ENCODE measurements around the gene HMCN1.

GRCh38 chr1:185812934-185813333, 78.7 kb downstream of the HMCN1 start:
- no peak for TF ChIP-seq POLR2AphosphoS5 (IDR thresholded peaks at IDR 0.05; ENCODE audit: low read depth, low read length)
- no peak for TF ChIP-seq CTCF (IDR thresholded peaks at IDR 0.05)
- TF ChIP-seq TCF12 (IDR thresholded peaks at IDR 0.05) = no peak
- TF ChIP-seq EP300 (IDR thresholded peaks at IDR 0.05; ENCODE audit: borderline replicate concordance in 1 of 2, low read depth in 1 of 2, low read length in 1 of 2) = no peak
- no peak for TF ChIP-seq MAX (IDR thresholded peaks at IDR 0.05; ENCODE audit: low read depth)
- no peak for TF ChIP-seq RFX5 (IDR thresholded peaks at IDR 0.05; ENCODE audit: low read length)
